GM12892 (cell line): Measurements from ENCODE around the gene CDKN3.
"Not testable (repeated sequence)": the region's sequence is repeated elsewhere in the genome, so short reads cannot be mapped to it uniquely, and the experiment has no call there.

Experiments
- POLR2A ChIP-seq: IDR thresholded peaks from 2 replicates; pipeline ENCODE4 v1.6.1; 2011; ENCODE audit warnings: low read depth, low read length, control low read depth
- POLR2AphosphoS5 ChIP-seq: IDR thresholded peaks from 2 replicates; pipeline ENCODE4 v1.6.1; 2011; ENCODE audit warnings: low read depth, low read length, control low read depth
- TAF1 ChIP-seq: IDR thresholded peaks from 2 replicates; pipeline ENCODE4 v1.6.1; 2011; ENCODE audit warnings: low read depth, mild to moderate bottlenecking, control low read depth, low read length, borderline replicate concordance

DNA sequence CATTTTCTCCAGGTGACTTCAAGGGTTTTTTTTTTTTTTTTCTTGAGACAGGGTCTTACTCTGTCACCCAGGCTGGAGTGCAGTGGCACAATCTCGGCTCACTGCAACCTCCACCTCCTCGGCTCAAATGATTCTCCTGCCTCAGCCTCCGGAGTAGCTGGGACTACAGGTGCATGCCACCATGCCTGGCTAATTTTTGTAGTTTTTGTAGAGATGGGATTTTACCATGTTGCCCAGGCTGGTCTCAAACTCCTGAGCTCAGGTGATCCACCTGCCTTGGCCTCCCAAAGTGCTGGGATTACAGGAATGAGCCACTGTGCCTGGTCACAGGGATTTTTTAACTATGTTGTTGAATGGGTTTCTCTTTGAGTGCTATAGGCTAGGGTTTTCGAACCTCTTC lies 41.1 kb downstream of the CDKN3 start:
- TF ChIP-seq POLR2A, TAF1, POLR2AphosphoS5: not testable (repeated sequence)
